Epithelial cell of alveolus of lung (primary cell): ENCODE data around the gene METTL22. TPM values are rescaled to one million over a fixed set of nuclear protein-coding genes. Genes with fewer than 3 reads are reported as not detected.

ENCODE experiments used
- total RNA-seq: library from RNA; depleted of rRNA; stranded (reverse); fragments of >200 nt; gene quantifications from 2 replicates; pipeline ENCODE4 v1.2.1, GENCODE V29; 2015

The METTL22 gene
- 28.7 and 33.0 TPM in 2 replicates for total RNA-seq

GRCh38 chr16:8621572-8622314, at the start of gene METTL22:
Gene METTL22, plus strand, starts transcription at chr16:8621698. Its CDS starts 3,968 bp downstream, at chr16:8625666.

GRCh38 chr16:8589900-8590688, 31.4 kb upstream of the METTL22 start, which contains the start of gene TMEM114:
Gene TMEM114, minus strand, starts transcription at chr16:8590511. Its CDS starts 673 bp downstream, at chr16:8589838.

GRCh38 chr16:8674413-8675022, 53.0 kb downstream of the METTL22 start, which contains the start of gene ABAT:
Gene ABAT, plus strand, starts transcription at chr16:8674617. Its CDS starts 61,123 bp downstream, at chr16:8735740.

Other genes with a start within 250 kb of the METTL22 start
- not detected in 2 replicates for gene TMEM114, start 31.2 kb upstream of the METTL22 start, total RNA-seq
- 1.2 and 4.3 TPM in 2 replicates for gene ABAT, start 52.9 kb downstream of the METTL22 start, total RNA-seq
- gene TMEM186, start 175.9 kb downstream of the METTL22 start, total RNA-seq = 7.8 and 15.4 TPM in 2 replicates
- gene PMM2, start 176.1 kb downstream of the METTL22 start, total RNA-seq = 20.2 and 39.7 TPM in 2 replicates
- 132 and 151 TPM in 2 replicates for gene CARHSP1, start 247.3 kb downstream of the METTL22 start, total RNA-seq